Loucy (cell line): ENCODE measurements around the gene ARHGEF16.

ENCODE experiments used
- H2AFZ ChIP-seq: fragments of 200-600 bp; sonication (generic); 2 replicates; pipeline ENCODE4 v1.6.0; 2016; ENCODE audit warnings: antibody characterized with exemption, mild to moderate bottlenecking, low read length, moderate library complexity
- H3F3A ChIP-seq: fragments of 200-600 bp; 2 replicates; pipeline ENCODE4 v1.6.0; 2016; ENCODE audit warnings: antibody characterized with exemption, low read depth, mild to moderate bottlenecking
- H3K27me3 ChIP-seq: fragments of 200-600 bp; sonication (generic); 2 replicates; pipeline ENCODE4 v1.6.1; 2014; ENCODE audit warnings: low read length, mild to moderate bottlenecking; ENCODE audit not compliant: insufficient read depth, poor library complexity, severe bottlenecking
- H3K36me3 ChIP-seq: fragments of 200-600 bp; sonication (generic); 2 replicates; pipeline ENCODE4 v1.6.1; 2016; ENCODE audit warnings: low read length; ENCODE audit not compliant: insufficient read depth
- H3K4me1 ChIP-seq: fragments of 200-600 bp; sonication (generic); 2 replicates; pipeline ENCODE4 v1.5.1; 2014; ENCODE audit warnings: low read length, mild to moderate bottlenecking; ENCODE audit not compliant: insufficient read depth, poor library complexity, severe bottlenecking
- H3K4me2 ChIP-seq: fragments of 200-600 bp; sonication (generic); 2 replicates; pipeline ENCODE4 v1.6.0; 2014; ENCODE audit warnings: antibody characterized with exemption, low read length, low read depth, mild to moderate bottlenecking; ENCODE audit not compliant: poor library complexity, severe bottlenecking
- H3K4me3 ChIP-seq: fragments of 200-600 bp; sonication (generic); 2 replicates; pipeline ENCODE4 v1.5.1; 2014; ENCODE audit warnings: low read length, mild to moderate bottlenecking, mixed read lengths; ENCODE audit not compliant: poor library complexity, severe bottlenecking
- H3K79me2 ChIP-seq: fragments of 200-600 bp; sonication (generic); 2 replicates; pipeline ENCODE4 v1.6.1; 2014; ENCODE audit warnings: low read length; ENCODE audit not compliant: insufficient read depth
- H3K9ac ChIP-seq: fragments of 200-600 bp; sonication (generic); 2 replicates; pipeline ENCODE4 v1.6.0; 2014; ENCODE audit warnings: mild to moderate bottlenecking, low read depth, low read length, moderate library complexity; ENCODE audit not compliant: poor library complexity, severe bottlenecking
- H3K9me2 ChIP-seq: fragments of 200-600 bp; sonication (generic); replicated peaks from 2 replicates; pipeline ENCODE4 v1.6.1; 2016; ENCODE audit warnings: low read depth, low read length, mixed read lengths
- H3K9me3 ChIP-seq: fragments of 200-600 bp; sonication (generic); 2 replicates; pipeline ENCODE4 v1.6.1; 2014; ENCODE audit warnings: mild to moderate bottlenecking, antibody characterized with exemption, low read length, low read depth; ENCODE audit not compliant: insufficient read depth
- H4K20me1 ChIP-seq: fragments of 200-600 bp; sonication (generic); 2 replicates; pipeline ENCODE4 v1.6.0; 2014; ENCODE audit warnings: antibody characterized with exemption, low read length, mild to moderate bottlenecking; ENCODE audit not compliant: insufficient read depth, poor library complexity, severe bottlenecking
- CTCF ChIP-seq: fragments of 200-600 bp; sonication (generic); conservative IDR thresholded peaks from 2 replicates; pipeline ENCODE4 v1.5.1; 2014; ENCODE audit warnings: mild to moderate bottlenecking, antibody characterized with exemption, low read length
- EZH2phosphoT487 ChIP-seq: fragments of 200-600 bp; IDR thresholded peaks from 2 replicates; pipeline ENCODE4 v1.6.1; 2018; ENCODE audit warnings: antibody characterized with exemption, mild to moderate bottlenecking, moderate library complexity, borderline replicate concordance

Gene ARHGEF16

GRCh38 chr1:3499611-3500010, 45.1 kb downstream of the ARHGEF16 start:
- Histone ChIP-seq H3F3A (no peaks in the 10 kb centered on the region), H3K4me2 (no peak overlapping the region), H2AFZ (no peak overlapping the region), H3K9ac (no peak overlapping the region), H3K27me3 (no peaks in the 10 kb centered on the region), H4K20me1 (no peaks in the 10 kb centered on the region), H3K4me1 (no peaks in the 10 kb centered on the region), H3K9me2 (no peaks in the 10 kb centered on the region), H3K4me3 (no peak overlapping the region), H3K36me3 (no peaks in the 10 kb centered on the region), H3K79me2 (no peaks in the 10 kb centered on the region), H3K9me3 (no peaks in the 10 kb centered on the region)
- no peak for TF ChIP-seq EZH2phosphoT487
- TF ChIP-seq CTCF = no peak

- H3K27me3 ChIP-seq = no peaks in the 10 kb centered on the region
- H4K20me1 ChIP-seq = no peaks in the 10 kb centered on the region
Observed at GRCh38 chr1:3500265-3500835, 45.9 kb downstream of the ARHGEF16 start.

GRCh38 chr1:3501437-3501836, 47.0 kb downstream of the ARHGEF16 start:
- Histone ChIP-seq H3F3A (no peaks in the 10 kb centered on the region), H3K9me2 (no peaks in the 10 kb centered on the region), H3K36me3 (no peaks in the 10 kb centered on the region), H3K4me2 (no peak overlapping the region), H3K79me2 (no peaks in the 10 kb centered on the region), H3K9me3 (no peaks in the 10 kb centered on the region), H3K4me1 (no peaks in the 10 kb centered on the region), H3K27me3 (no peaks in the 10 kb centered on the region), H2AFZ (no peak overlapping the region), H4K20me1 (no peaks in the 10 kb centered on the region), H3K4me3 (no peak overlapping the region), H3K9ac (no peak overlapping the region)
- TF ChIP-seq EZH2phosphoT487 = no peak
- TF ChIP-seq CTCF = no peak

More at GRCh38 chr1:3500265-3500835, 45.9 kb downstream of the ARHGEF16 start:
- no peak overlapping the region for H3K4me3 ChIP-seq
- no peaks in the 10 kb centered on the region for H3K79me2 ChIP-seq
- H3K36me3 ChIP-seq = no peaks in the 10 kb centered on the region
- no peak overlapping the region for H3K4me2 ChIP-seq
- no peaks in the 10 kb centered on the region for H3K4me1 ChIP-seq
- H3K9ac ChIP-seq = no peak overlapping the region
- no peak overlapping the region for H2AFZ ChIP-seq
- no peaks in the 10 kb centered on the region for H3F3A ChIP-seq
- TF ChIP-seq CTCF (no peak), EZH2phosphoT487 (no peak)
- H3K9me2 ChIP-seq = no peaks in the 10 kb centered on the region
- no peaks in the 10 kb centered on the region for H3K9me3 ChIP-seq
